Endothelial cell of umbilical vein (primary cell): ENCODE measurements around the gene GPR37L1. TPM values are rescaled to one million over a fixed set of nuclear protein-coding genes. Genes with fewer than 3 reads are reported as not detected.
"Not testable (repeated sequence)": the region's sequence is repeated elsewhere in the genome, so short reads cannot be mapped to it uniquely, and the experiment has no call there.

Source experiments
- BruUV-seq: library from RNA; stranded (reverse); fragments of 400-500 nt; replicated peaks from 2 replicates; lab custom pipeline; 2021; lab: Mats Ljungman, UMichigan
- CTCF ChIA-PET: fragments of 300-600, 350-600 bp; sonication (Branson Sonifier 250); formaldehyde crosslinking; loops from one replicate; lab custom pipeline; 2021; ENCODE audit warnings: antibody characterized with exemption, inconsistent platforms; lab: Charles Lee
- POLR2A ChIA-PET: fragments of 300-600, 350-600 bp; sonication (Branson Sonifier 250); formaldehyde crosslinking; loops from one replicate; lab custom pipeline; 2021; ENCODE audit warnings: antibody characterized with exemption, inconsistent platforms; lab: Charles Lee
- DNase-seq: peaks from one replicate; pipeline ENCODE4 v3.0.0-alpha.2; 2011; ENCODE audit warnings: low read depth, low spot score
- FAIRE-seq: peaks from 2 replicates; lab custom pipeline; 2011; peaks lifted over from hg19 to GRCh38; lab: Jason Lieb, UNC
- H2AFZ ChIP-seq: 2 replicates; pipeline ENCODE4 v1.6.0; 2012; ENCODE audit warnings: low read depth, low read length, control low read depth, inconsistent platforms
- H3K27ac ChIP-seq: 2 replicates; pipeline ENCODE4 v1.5.1; 2011; ENCODE audit warnings: low read depth, mild to moderate bottlenecking, control low read depth, low read length, moderate library complexity; ENCODE audit not compliant: insufficient read depth
- H3K27me3 ChIP-seq, 2 experiments: 2 replicates each; pipeline versions ENCODE4 v1.6.0 to v1.6.1; 2011; ENCODE audit warnings: low read length in 2 of 2, mixed read lengths in 1 of 2; ENCODE audit not compliant: control insufficient read depth in 2 of 2, insufficient read depth in 2 of 2
- H3K36me3 ChIP-seq, 2 experiments: 2 replicates in 1 of 2; 3 replicates in 1 of 2; pipeline ENCODE4 v1.5.1; 2011; ENCODE audit warnings: low read length in 2 of 2, mild to moderate bottlenecking in 1 of 2, moderate library complexity in 1 of 2; ENCODE audit not compliant: control insufficient read depth in 2 of 2, insufficient read depth in 2 of 2; ENCODE audit errors: extremely low read depth in 1 of 2
- H3K4me1 ChIP-seq: 3 replicates; pipeline ENCODE4 v1.5.1; 2011; ENCODE audit warnings: mild to moderate bottlenecking, low read length; ENCODE audit not compliant: control insufficient read depth, insufficient read depth; ENCODE audit errors: extremely low read depth
- H3K4me2 ChIP-seq: 2 replicates; pipeline ENCODE4 v1.6.1; 2011; ENCODE audit warnings: low read length, control low read depth, mixed read lengths; ENCODE audit not compliant: insufficient read depth
- H3K4me3 ChIP-seq, 3 experiments: fragments of 200-600 bp in 1 of 3; sonication (generic), shearing (Covaris generic) in 1 of 3; replicated peaks in 1 of 3; 2 replicates each; pipeline ENCODE4 v1.5.1; 2011 to 2016; ENCODE audit warnings: control low read depth in 3 of 3, low read length in 3 of 3, mild to moderate bottlenecking in 2 of 3, inconsistent platforms in 1 of 3, low read depth in 1 of 3, moderate library complexity in 1 of 3; ENCODE audit not compliant: insufficient read depth in 1 of 3
- H3K79me2 ChIP-seq: 2 replicates; pipeline ENCODE4 v1.6.0; 2012; ENCODE audit warnings: low read length, inconsistent platforms; ENCODE audit not compliant: control insufficient read depth, insufficient read depth
- H3K9ac ChIP-seq: replicated peaks from 2 replicates; pipeline ENCODE3; 2011; ENCODE audit warnings: low read length, control low read depth; ENCODE audit not compliant: insufficient read depth; ENCODE audit errors: extremely low read depth
- H3K9me1 ChIP-seq: replicated peaks from 3 replicates; pipeline ENCODE4 v1.6.0; 2011; ENCODE audit warnings: mild to moderate bottlenecking, low read length; ENCODE audit not compliant: control insufficient read depth, insufficient read depth; ENCODE audit errors: extremely low read depth
- H3K9me3 ChIP-seq: replicated peaks from 2 replicates; pipeline ENCODE4 v1.5.1; 2012; ENCODE audit warnings: low read length, inconsistent platforms; ENCODE audit not compliant: control insufficient read depth, insufficient read depth
- H4K20me1 ChIP-seq: replicated peaks from 2 replicates; pipeline ENCODE3; 2011; ENCODE audit warnings: mild to moderate bottlenecking, low read length; ENCODE audit not compliant: control insufficient read depth, insufficient read depth; ENCODE audit errors: extremely low read depth
- EZH2 ChIP-seq: IDR thresholded peaks from 2 replicates; pipeline ENCODE4 v1.6.1; 2012; ENCODE audit warnings: borderline replicate concordance, low read depth, mild to moderate bottlenecking, moderate library complexity, low read length, inconsistent platforms; ENCODE audit not compliant: severe bottlenecking
- FOS ChIP-seq: IDR thresholded peaks from 2 replicates; pipeline ENCODE4 v1.6.1; 2011; ENCODE audit warnings: mild to moderate bottlenecking, low read length, moderate library complexity, borderline replicate concordance; ENCODE audit not compliant: insufficient read depth
- GATA2 ChIP-seq: IDR thresholded peaks from 2 replicates; pipeline ENCODE4 v1.7.0; 2011; ENCODE audit warnings: low read depth, mild to moderate bottlenecking, moderate library complexity, mixed read lengths, low read length; ENCODE audit not compliant: insufficient read length, insufficient read depth
- JUN ChIP-seq: IDR thresholded peaks from 2 replicates; pipeline ENCODE4 v1.6.1; 2011; ENCODE audit warnings: borderline replicate concordance, low read depth; ENCODE audit not compliant: insufficient read length, insufficient read depth
- MYC ChIP-seq: IDR thresholded peaks from one replicate; pipeline ENCODE4 v1.6.1; 2011; ENCODE audit warnings: mild to moderate bottlenecking, low read depth, low read length
- POLR2A ChIP-seq: IDR thresholded peaks from 2 replicates; pipeline ENCODE4 v1.6.1; 2012; ENCODE audit warnings: low read depth, mild to moderate bottlenecking, control low read depth, low read length
- POLR2AphosphoS5 ChIP-seq: IDR thresholded peaks from 2 replicates; pipeline ENCODE4 v1.6.1; 2012; ENCODE audit warnings: low read depth, mild to moderate bottlenecking, control low read depth, low read length, moderate library complexity; ENCODE audit not compliant: insufficient read depth
- dilution Hi-C: fragments of 300-500 bp; cut with MboI; formaldehyde crosslinking; loops from one replicate; pipeline ENCODE4 v1.15.0; 2019; ENCODE audit warnings: low sequenced_read_pairs; ENCODE audit not compliant: extremely low pct_ligation_motif_present
- intact Hi-C: fragments of 100-400 bp; cut with micrococcal nuclease; formaldehyde crosslinking; loops from one replicate; pipeline ENCODE4 v1.10.0; 2022
- polyA plus RNA-seq, 4 experiments: library from polyadenylated mRNA; depleted of rRNA in 3 of 4; stranded (reverse) in 3 of 4; unstranded in 1 of 4; fragments of >200 nt; gene quantifications; 2 replicates each; pipeline versions ENCODE4 v1.2.1 to v1.2.3, GENCODE V29; 2011 to 2012; ENCODE audit warnings: missing spikeins in 1 of 4
- total RNA-seq: library from RNA; stranded (reverse); gene quantifications from 2 replicates; pipeline ENCODE4 v1.2.3, GENCODE V29; 2021
- TF ChIP-seq, protein P1 (sequence below): IDR thresholded peaks from 2 replicates; pipeline ENCODE4 v1.6.1; 2011; ENCODE audit not compliant: insufficient read depth, insufficient read length

Gene GPR37L1
- total and polyA plus RNA-seq, 2 donors (not counting 3 experiments of a cell fraction or from before 2014, with no cell fraction given), result not detected

DNA sequence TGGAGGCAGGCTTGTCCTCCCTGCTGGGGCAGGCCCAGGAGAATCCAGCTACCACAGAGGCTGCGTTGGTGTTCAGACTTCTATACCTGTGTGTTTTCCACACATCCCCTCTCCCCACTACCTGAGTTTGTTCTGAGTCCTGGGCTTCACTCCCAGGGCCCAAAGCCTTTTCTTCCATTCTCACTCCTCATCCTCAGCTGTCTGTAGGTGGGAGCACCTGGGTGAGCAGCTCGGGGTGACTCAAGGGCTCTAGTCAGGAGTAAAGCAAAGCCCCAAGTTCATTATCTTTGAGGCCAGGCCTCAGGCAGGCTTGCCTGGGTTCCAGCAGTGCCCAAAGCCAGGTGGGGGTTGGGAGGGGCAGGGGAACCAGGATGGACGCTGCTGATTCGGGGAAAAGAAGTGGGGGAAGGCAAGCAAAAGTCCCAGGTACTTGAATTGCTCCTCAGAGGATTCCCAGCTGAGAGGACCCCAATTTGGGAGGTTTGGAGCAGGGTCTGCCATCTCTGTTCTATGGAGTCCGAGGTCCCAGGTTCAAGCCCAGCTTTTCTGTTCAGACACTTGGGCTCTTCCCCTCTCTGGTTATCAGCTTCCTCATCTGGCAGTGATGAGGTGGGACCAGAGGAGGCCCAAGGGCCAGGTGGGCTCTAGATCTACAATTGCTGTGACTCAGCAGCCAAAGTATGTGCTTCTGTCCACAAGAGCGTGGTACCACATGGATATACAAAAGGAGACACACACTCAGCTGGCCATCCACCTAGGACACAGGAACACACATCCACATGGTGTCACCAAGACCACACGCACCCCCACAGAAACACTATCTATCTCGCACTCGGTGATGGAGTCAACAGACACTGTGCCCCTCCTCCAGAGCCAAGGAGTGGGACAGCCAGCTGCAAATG lies 43.5 kb downstream of the GPR37L1 start:
- H4K20me1 ChIP-seq, result no peaks in the 10 kb centered on the region
- no peak for FAIRE-seq

DNA sequence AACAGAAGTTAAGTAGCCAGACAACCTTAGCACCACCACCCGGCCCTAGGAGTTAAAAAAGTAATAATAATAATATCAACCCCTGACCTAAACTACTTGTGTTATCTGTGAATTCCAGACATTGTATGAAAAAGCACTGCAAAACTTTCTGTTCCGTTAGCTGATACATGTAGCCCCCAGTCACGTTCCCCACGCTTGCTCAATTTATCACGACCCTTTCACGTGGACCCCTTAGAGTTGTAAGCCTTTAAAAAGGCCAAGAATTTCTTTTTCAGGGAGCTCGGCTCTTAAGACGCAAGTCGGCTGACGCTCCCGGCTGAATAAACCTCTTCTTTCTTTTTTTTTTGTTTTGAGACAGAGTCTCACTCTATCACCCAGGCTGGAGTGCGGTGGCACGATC lies 44.3 kb downstream of the GPR37L1 start:
- dilution Hi-C loops, H3K79me2 ChIP-seq, H2AFZ ChIP-seq, H3K4me2 ChIP-seq, H3K36me3 ChIP-seq, H3K9me3 ChIP-seq, H3K9ac ChIP-seq, BruUV-seq, H3K4me1 ChIP-seq, H3K9me1 ChIP-seq, H3K4me3 ChIP-seq, POLR2A ChIA-PET, intact Hi-C loops, FAIRE-seq, H3K27me3 ChIP-seq, H3K27ac ChIP-seq, H4K20me1 ChIP-seq, DNase-seq: not testable (repeated sequence)
- CTCF ChIA-PET, result interaction anchor here (0.7 kb wide), 1 partner anchor 26 kb away, joined by 4 read pairs; no protein-coding TSS in a partner anchor

More for the DNA sequence above, 43.5 kb downstream of the GPR37L1 start:
- Histone ChIP-seq H3K9ac (no peak overlapping the region), H3K27me3 (no peaks in the 10 kb centered on the region), H2AFZ (no peak overlapping the region), H3K27ac (no peak overlapping the region), H3K9me3 (no peaks in the 10 kb centered on the region), H3K9me1 (no peaks in the 10 kb centered on the region), H3K4me1 (no peaks in the 10 kb centered on the region), H3K4me3 (no peak overlapping the region), H3K4me2 (no peak overlapping the region), H3K79me2 (no peaks in the 10 kb centered on the region), H3K36me3 (no peaks in the 10 kb centered on the region)
- BruUV-seq, result no TSS peak
- ChIA-PET CTCF (interaction anchor here (0.5 to 1.1 kb wide), 3 partner anchors 11 to 52 kb away, joined by 3 to 6 read pairs (median 4); no protein-coding TSS in a partner anchor), POLR2A (no interaction called here)
- no peak for DNase-seq
- TF ChIP-seq GATA2 (no peak), JUN (no peak), MYC (no peak), POLR2AphosphoS5 (no peak), FOS (no peak), EZH2 (no peak), POLR2A (no peak)
- TF ChIP-seq, protein P1, sequence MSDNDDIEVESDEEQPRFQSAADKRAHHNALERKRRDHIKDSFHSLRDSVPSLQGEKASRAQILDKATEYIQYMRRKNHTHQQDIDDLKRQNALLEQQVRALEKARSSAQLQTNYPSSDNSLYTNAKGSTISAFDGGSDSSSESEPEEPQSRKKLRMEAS, result no peak
- dilution Hi-C loops (no loop called here), intact Hi-C loops (no loop called here)
